Left kidney (tissue), 2 donors: ENCODE results near the gene SNX32. TPM values are rescaled to one million over a fixed set of nuclear protein-coding genes. Genes with fewer than 3 reads are reported as not detected.

Experiments used
- DNase-seq: peaks from one replicate; pipeline ENCODE4 v3.0.0-alpha.2; 2013
- polyA plus RNA-seq: library from polyadenylated mRNA; unstranded; fragments of 120-200 nt; gene quantifications from one replicate; pipeline ENCODE4 v1.2.1, GENCODE V29; 2013; ENCODE audit not compliant: insufficient read length

SNX32 gene
- polyA plus RNA-seq, 1 donor, result 2.6 TPM

DNA sequence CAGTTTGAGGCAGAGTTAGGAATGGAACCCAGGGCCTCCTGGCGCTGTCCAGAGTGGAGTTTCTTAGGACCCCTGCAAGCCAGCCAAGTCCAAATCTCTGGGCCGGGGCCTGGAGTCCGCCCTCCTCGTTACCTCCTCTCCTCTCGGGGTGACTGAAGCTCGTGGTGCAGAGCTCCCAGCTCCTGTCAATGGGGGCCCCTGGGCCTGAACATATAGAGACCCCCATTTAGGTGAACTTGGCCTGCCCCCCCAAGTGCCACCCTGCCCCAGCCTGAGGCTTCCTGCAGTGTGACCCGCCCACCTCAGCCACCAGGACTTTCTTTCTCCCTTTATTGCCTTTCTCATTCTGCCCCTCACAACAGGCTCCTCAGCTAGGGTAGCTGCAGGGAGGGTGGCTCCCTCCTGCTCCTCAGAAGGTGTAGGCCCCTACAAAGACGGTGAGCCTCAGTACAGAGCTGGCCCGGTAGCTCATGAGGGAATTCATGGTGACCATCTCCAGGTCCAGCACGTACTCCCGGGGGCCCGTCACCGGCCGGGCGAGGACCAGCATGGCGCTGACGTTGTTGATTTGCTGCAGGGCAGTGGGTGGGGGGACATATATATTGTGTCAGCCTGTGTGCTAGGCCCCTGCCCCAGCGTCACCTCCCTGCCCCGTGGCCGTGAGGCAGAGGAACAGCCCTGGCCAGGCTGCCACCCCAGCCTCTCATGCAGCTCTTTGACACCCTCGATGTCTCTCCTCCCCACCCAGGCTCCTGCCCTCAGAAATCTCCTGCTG lies 32.9 kb downstream of the SNX32 start:
- no peak for DNase-seq

DNA sequence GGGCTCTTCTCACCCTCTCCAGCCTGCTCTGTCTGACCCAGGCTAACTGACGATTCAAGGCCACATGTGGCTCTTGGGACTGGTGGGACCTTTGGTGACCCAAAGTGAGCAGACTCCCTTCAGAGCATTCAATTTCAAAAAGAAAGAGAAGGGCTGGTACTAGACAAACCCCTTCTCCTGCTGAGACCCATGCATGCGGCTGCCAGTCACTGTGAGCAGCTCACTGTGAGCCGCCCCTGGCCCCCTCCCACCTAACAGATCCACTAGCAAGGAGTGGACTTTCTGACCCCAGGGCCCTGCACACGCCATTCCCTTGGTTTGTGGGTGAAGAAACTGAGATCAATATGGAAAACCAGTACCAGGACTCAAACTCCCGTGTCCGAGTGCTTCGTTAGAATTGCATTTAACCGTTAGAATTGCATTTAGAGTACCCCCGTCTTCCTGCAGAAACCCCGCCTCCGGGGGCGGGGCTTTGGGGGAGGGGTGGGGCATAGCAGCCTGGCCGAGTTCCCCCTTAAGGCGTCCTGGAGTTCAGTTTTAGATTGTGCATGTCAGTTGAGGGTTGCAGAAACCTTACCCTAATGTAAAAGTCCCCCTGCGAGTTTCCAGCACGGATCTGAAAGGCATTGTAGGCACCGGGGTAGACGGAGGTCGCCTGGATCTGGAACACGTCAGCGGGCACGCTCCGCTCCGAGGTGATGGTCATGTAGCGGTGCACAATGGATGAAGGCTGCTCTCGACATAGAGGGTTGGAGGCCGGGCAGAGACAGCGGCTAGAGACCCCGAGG lies 33.7 kb downstream of the SNX32 start:
- no peak for DNase-seq

DNA sequence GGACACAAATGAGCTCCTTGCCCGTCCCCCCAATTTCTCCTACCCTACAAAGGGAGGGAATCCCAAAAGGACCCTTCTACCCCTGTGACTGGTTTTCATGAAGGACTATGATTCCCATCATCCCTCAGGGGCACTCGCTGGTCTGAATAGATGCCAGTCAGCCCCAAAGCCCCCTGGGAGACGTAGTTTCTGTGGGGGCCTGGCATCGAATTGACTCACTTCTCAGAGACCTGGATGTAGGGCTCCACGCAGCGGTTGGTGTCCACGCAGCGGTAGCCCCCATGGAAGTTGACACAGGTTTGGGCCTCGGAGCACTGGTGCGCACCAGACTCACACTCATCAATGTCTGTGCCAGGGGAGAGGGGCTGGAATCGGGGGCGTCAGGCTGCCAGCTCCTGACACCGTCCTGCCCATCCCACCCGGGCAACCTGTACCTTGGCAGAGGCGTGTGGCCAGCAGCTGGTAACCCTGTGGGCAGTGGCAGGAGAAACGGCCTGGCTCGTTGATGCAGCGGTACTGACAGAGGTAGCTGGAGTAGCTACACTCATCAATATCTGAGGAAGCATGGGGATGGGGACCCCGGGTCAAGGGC lies 34.4 kb downstream of the SNX32 start:
- no peak for DNase-seq

DNA sequence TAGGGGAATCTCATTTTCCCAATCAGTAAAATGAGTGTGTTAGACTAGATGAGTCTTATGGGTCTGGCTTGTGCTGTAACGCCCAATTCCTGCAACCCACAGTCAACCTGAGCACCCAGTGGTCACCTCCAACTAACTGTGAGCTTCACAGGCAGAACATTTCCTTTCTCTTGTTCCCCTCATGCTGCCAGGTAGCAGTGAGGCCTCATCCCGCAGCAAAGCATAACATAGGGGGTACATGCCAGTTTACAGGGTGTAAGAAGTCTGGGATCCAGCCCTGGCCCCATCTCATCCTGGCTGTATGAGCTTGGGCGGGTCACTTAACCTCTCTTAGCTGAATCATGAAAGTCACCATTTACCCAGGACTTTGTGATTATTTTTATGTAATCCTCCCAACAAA lies 35.1 kb downstream of the SNX32 start:
- no peak for DNase-seq

DNA sequence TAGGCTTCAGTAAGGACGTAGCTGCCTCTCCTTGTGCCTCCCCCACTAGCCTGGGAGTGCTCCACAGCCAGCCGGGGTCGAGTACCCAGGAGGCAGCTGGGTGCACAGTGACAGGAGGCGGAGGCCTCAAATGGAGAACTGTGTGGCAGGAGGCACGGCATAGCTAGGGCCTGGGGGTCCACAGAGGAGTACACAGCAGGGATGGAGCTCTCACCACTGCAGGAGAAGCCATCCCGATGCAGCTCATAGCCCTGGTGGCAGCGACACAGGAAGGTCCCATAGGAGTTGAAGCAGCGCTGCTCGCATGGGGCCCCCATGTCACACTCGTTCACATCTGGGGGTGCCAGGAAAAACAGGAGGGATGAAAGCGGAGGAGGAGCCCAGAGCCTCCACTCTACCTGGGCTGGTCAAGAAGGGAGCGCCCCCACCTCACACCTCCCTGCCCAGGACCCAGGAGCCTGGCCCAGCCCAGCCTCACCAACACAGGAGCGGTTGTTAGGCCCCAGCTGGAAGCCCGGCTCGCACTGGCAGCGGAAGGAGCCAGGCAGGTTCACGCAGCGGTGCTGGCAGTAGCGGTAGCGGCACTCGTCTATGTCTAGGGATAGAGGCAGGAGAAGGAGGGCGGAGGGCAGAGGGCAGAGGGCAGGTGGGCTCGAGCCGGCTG lies 36.0 kb downstream of the SNX32 start:
- no peak for DNase-seq

DNA sequence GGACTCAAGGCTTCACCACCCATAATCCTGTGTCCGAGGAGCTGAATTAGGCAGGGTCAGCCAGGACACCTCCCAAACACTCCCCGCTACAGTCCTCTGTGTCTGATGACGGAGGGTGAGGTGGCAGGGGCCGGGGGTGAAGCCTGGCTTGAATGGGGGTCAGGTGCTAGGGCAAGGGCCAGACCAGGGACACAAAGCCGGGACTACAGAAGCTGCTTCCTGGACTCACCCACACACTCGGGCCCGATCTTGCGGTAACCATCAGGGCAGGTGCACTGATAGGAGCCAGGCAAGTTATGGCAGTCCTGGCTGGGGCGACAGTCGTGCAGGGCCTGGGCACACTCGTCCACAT lies 36.5 kb downstream of the SNX32 start:
- DNase-seq, result no peak

DNA sequence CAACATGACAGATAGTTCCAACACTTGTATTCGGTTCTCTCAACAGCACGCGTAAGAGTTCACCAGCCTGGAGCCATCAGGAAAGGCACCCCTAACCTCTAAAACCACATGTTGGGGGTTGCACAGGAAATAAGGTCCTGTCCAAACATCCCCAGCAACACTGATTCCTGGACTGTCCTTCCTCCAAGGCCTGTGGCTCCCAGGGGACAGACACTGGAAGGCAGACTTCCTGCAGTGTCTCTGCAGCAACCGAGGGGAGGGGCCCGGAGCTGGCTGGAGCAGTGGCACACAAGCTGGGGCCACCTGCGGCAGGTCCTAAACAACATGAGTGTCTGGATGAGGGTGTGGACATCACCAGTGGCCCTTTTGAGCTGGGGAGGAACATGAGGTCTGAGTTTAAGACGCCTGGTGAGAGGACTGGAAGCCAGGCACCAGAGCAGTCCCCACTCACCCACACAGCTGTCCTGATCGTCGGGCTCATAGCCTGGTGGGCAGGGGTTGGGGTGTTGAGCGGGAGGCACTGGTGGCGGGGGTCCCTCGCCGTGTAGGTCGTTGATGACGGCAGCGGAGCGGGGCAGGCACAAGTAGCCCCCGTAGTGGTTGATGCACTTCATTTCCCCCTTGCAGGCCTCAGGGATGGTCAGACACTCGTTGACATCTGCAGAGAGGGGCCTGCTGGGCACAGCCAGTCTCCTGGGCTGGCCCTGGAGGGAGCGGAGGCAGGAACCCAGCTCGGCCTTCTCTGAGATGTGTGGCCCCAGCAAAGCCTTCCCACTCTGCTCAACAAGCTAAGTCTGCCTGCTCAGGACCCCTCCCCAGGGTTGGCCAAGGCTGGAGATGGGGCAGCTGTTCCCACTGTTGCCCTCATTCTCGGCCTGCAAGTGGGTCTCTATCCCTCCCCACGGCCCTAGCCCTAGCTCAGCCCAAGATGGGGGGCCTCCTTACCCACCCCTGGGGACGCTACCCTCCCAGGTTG lies 37.2 kb downstream of the SNX32 start:
- DNase-seq, result no peak

GRCh38 chr11:65871811-65872548 lies 38.2 kb downstream of the SNX32 start:
- no peak for DNase-seq

GRCh38 chr11:65872586-65873317 lies 39.0 kb downstream of the SNX32 start, which contains the start of gene EFEMP2:
TSS of gene EFEMP2 (minus strand) at chr11:65872800. CDS start at chr11:65872354, 446 bp downstream.
- no peak for DNase-seq

- DNase-seq, result peak; percentile 91
Observed at GRCh38 chr11:65873318-65874156, 39.8 kb downstream of the SNX32 start.

GRCh38 chr11:65879617-65880016 lies 45.9 kb downstream of the SNX32 start, which contains the start of gene CTSW:
TSS of gene CTSW (plus strand) at chr11:65879837. CDS start at chr11:65879855, 18 bp downstream.
- DNase-seq, result no peak

- DNase-seq, result no peak
Observed at GRCh38 chr11:65880027-65880426, 46.3 kb downstream of the SNX32 start.

DNA sequence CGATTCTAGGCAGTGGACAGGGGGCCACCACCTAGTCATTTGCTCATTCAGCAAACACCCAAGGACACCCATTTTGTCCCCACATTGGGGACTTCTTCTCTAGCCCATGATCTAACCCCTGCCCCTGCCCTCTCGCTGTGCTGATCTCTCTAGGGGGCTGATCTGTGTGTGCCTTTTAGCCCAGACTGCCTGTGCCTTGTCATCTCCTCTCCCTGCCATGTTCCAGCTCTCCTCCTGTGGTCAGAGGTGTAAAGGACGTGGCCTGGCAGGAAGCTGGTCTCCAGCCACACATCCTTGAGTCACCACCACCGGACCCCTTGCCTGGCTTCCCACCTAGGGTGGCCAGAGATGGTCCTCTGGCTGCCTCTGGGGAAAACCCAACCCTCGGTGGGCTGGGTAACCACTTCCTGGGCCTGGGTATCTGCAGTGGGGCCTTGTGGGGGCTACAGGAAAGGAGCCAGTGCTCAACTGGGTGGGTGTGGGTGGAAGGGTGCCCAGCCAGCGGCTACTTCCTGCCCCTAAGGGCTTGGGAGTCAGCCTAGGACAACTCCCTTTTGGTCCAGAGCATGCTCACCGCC lies 47.2 kb downstream of the SNX32 start:
- no peak for DNase-seq

GRCh38 chr11:65882120-65883057 lies 48.6 kb downstream of the SNX32 start:
- DNase-seq, result no peak

GRCh38 chr11:65883058-65883761 lies 49.4 kb downstream of the SNX32 start:
- DNase-seq, result no peak
